22Rv1 (cell line): Measurements from ENCODE around the gene SETD4.

Experiments
- ZFX ChIP-seq: fragments of 450-650 bp; IDR thresholded peaks from 2 replicates; pipeline ENCODE4 v1.6.1; 2017; ENCODE audit warnings: antibody characterized with exemption, borderline replicate concordance
- TF ChIP-seq, protein P1 (sequence below): fragments of 450-650 bp; IDR thresholded peaks from 2 replicates; pipeline ENCODE4 v1.5.1; 2017; ENCODE audit warnings: mild to moderate bottlenecking

DNA sequence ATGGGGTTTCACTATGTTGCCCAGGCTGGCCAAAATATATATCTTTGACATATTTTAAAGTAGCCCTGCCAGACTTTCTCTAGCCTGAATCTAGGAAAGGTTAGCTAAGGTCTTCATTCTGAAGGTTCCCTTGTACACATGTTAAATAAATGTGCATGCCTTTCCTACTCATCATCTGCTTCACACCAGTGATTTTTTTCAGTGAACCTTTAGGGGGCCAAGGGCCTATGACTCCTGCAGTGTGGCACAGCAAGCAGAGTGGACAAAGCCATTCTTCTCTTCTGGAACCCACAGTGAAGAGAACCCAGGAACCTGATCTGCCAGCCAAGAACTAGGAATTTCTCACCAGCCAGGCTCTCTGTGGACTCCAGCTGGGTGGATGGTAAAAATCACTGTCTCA, 32.4 kb upstream of the SETD4 start:
- TF ChIP-seq, protein P1, sequence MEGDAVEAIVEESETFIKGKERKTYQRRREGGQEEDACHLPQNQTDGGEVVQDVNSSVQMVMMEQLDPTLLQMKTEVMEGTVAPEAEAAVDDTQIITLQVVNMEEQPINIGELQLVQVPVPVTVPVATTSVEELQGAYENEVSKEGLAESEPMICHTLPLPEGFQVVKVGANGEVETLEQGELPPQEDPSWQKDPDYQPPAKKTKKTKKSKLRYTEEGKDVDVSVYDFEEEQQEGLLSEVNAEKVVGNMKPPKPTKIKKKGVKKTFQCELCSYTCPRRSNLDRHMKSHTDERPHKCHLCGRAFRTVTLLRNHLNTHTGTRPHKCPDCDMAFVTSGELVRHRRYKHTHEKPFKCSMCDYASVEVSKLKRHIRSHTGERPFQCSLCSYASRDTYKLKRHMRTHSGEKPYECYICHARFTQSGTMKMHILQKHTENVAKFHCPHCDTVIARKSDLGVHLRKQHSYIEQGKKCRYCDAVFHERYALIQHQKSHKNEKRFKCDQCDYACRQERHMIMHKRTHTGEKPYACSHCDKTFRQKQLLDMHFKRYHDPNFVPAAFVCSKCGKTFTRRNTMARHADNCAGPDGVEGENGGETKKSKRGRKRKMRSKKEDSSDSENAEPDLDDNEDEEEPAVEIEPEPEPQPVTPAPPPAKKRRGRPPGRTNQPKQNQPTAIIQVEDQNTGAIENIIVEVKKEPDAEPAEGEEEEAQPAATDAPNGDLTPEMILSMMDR: no peak
- no peak for TF ChIP-seq ZFX
